ENCODE results near the gene RNF125.

DNA sequence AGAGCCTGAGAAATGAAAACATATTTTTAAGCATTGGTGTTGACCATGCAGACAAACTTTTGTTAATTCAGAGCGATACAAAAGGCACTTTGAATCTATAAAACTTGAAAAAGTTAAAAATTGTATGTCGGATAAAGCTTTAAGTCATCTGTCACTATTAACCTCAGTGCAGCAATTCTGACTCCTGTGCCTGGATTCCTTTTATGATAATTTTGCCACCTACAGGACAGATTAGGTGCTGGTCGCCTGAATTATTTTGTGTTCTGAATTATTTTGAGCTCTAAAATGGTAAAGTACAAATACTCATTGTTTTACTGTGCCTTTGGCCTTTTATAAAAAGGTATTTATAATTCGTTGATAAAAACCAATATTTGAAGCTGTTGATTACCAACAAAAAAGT is 53.7 kb downstream of the RNF125 start:
- TF ChIP-seq GATA3 (IDR thresholded peaks at IDR 0.05; ENCODE audit: low read depth, low read length), result no peak
- TF ChIP-seq GATA2 (IDR thresholded peaks at IDR 0.05; ENCODE audit: low read depth, low read length), result no peak

All from SH-SY5Y (cell line).